SK-N-SH treated with all-trans-retinoic acid at 6 μM for 48 hours (cell line): ENCODE measurements around the gene ZNF511.

ENCODE experiments used
- ATAC-seq: fragments of 200-7000 bp; cut with Tn5 transposase; 3 replicates; pipeline ENCODE4 v1.9.1; 2020; ENCODE audit warnings: mild to moderate bottlenecking, moderate library complexity
- ARNTL ChIP-seq: fragments of 450-650 bp; formaldehyde crosslinking; IDR thresholded peaks from 2 replicates; pipeline ENCODE4 v1.5.0; 2020; ENCODE audit warnings: low read depth, mild to moderate bottlenecking, moderate library complexity, borderline replicate concordance
- BACH2 ChIP-seq: fragments of 250-450 bp; sonication (Bioruptor Pico); IDR thresholded peaks from 2 replicates; pipeline ENCODE4 v1.9.0; 2021; ENCODE audit warnings: mild to moderate bottlenecking, borderline replicate concordance
- CREB5 ChIP-seq: fragments of 250-450 bp; sonication (Bioruptor Pico); IDR thresholded peaks from 2 replicates; pipeline ENCODE4 v1.5.1; 2020; ENCODE audit warnings: low read depth, mild to moderate bottlenecking, moderate library complexity
- CSDC2 ChIP-seq: fragments of 250-450 bp; sonication (Bioruptor Pico); IDR thresholded peaks from 2 replicates; pipeline ENCODE4 v1.5.0; 2020; ENCODE audit warnings: mild to moderate bottlenecking, moderate library complexity
- CSRNP3 ChIP-seq: fragments of 250-450 bp; sonication (Bioruptor Pico); IDR thresholded peaks from 2 replicates; pipeline ENCODE4 v1.5.1; 2021; ENCODE audit warnings: mild to moderate bottlenecking, moderate library complexity
- ESRRG ChIP-seq: fragments of 250-450 bp; sonication (Bioruptor Pico); IDR thresholded peaks from 2 replicates; pipeline ENCODE4 v1.6.1; 2021; ENCODE audit warnings: mild to moderate bottlenecking
- GLIS3 ChIP-seq: fragments of 250-450 bp; sonication (Bioruptor Pico); IDR thresholded peaks from 2 replicates; pipeline ENCODE4 v1.5.0; 2020; ENCODE audit warnings: mild to moderate bottlenecking, moderate library complexity
- ISL1 ChIP-seq: fragments of 250-450 bp; sonication (Bioruptor Pico); IDR thresholded peaks from 2 replicates; pipeline ENCODE4 v2.1.2; 2022; ENCODE audit warnings: mild to moderate bottlenecking, moderate library complexity
- OSR1 ChIP-seq: fragments of 250-450 bp; sonication (Bioruptor Pico); IDR thresholded peaks from 2 replicates; pipeline ENCODE4 v1.8.0; 2022; ENCODE audit warnings: moderate library complexity, mild to moderate bottlenecking, inconsistent platforms
- PATZ1 ChIP-seq: fragments of 250-450 bp; sonication (Bioruptor Pico); IDR thresholded peaks from 2 replicates; pipeline ENCODE4 v1.8.0; 2020; ENCODE audit warnings: mild to moderate bottlenecking, moderate library complexity, borderline replicate concordance
- POU6F1 ChIP-seq: fragments of 250-450 bp; sonication (Bioruptor Pico); IDR thresholded peaks from 2 replicates; pipeline ENCODE4 v1.8.0; 2021; ENCODE audit warnings: low read depth, mild to moderate bottlenecking, moderate library complexity, borderline replicate concordance
- PPARA ChIP-seq: fragments of 250-450 bp; sonication (Bioruptor Pico); IDR thresholded peaks from 2 replicates; pipeline ENCODE4 v1.5.0; 2020; ENCODE audit warnings: mild to moderate bottlenecking, borderline replicate concordance
- RARB ChIP-seq: fragments of 250-450 bp; sonication (Bioruptor Pico); IDR thresholded peaks from 2 replicates; pipeline ENCODE4 v1.8.0; 2021; ENCODE audit warnings: mild to moderate bottlenecking, moderate library complexity
- SNAI2 ChIP-seq: fragments of 250-450 bp; sonication (Bioruptor Pico); IDR thresholded peaks from 2 replicates; pipeline ENCODE4 v1.5.0; 2020; ENCODE audit warnings: mild to moderate bottlenecking, moderate library complexity
- TCF4 ChIP-seq: fragments of 250-450 bp; sonication (Bioruptor Pico); IDR thresholded peaks from 2 replicates; pipeline ENCODE4 v1.8.0; 2021; ENCODE audit warnings: mild to moderate bottlenecking, moderate library complexity, borderline replicate concordance
- TSHZ2 ChIP-seq: fragments of 250-450 bp; sonication (Bioruptor Pico); IDR thresholded peaks from 2 replicates; pipeline ENCODE4 v1.5.0; 2020; ENCODE audit warnings: mild to moderate bottlenecking, moderate library complexity
- ZC3H10 ChIP-seq: fragments of 250-450 bp; sonication (Bioruptor Pico); IDR thresholded peaks from 2 replicates; pipeline ENCODE4 v1.5.1; 2021; ENCODE audit warnings: mild to moderate bottlenecking, moderate library complexity
- ZFP3 ChIP-seq: fragments of 250-450 bp; sonication (Bioruptor Pico); IDR thresholded peaks from 2 replicates; pipeline ENCODE4 v1.5.0; 2020; ENCODE audit warnings: mild to moderate bottlenecking, moderate library complexity
- ZFP30 ChIP-seq: fragments of 450-650 bp; formaldehyde crosslinking; IDR thresholded peaks from 2 replicates; pipeline ENCODE4 v1.5.0; 2022; ENCODE audit warnings: mild to moderate bottlenecking, moderate library complexity
- ZNF70 ChIP-seq: fragments of 450-650 bp; formaldehyde crosslinking; IDR thresholded peaks from 2 replicates; pipeline ENCODE4 v1.5.0; 2020; ENCODE audit warnings: mild to moderate bottlenecking, moderate library complexity
- ZNF8 ChIP-seq: fragments of 450-650 bp; formaldehyde crosslinking; IDR thresholded peaks from 2 replicates; pipeline ENCODE4 v1.5.0; 2020; ENCODE audit warnings: mild to moderate bottlenecking, moderate library complexity

ZNF511 gene

GRCh38 chr10:133277993-133278576, 30.6 kb upstream of the ZNF511 start:
- ATAC-seq = no peak
- TF ChIP-seq BACH2 (no peak), RARB (CRISPR knock-in tag) (no peak), ESRRG (CRISPR knock-in tag) (no peak), ZNF8 (CRISPR knock-in tag) (no peak), OSR1 (CRISPR knock-in tag) (no peak), ISL1 (CRISPR knock-in tag) (no peak), ZC3H10 (CRISPR knock-in tag) (no peak), PATZ1 (CRISPR knock-in tag) (no peak), SNAI2 (CRISPR knock-in tag) (no peak), CSDC2 (no peak), GLIS3 (CRISPR knock-in tag) (no peak), PPARA (CRISPR knock-in tag) (no peak), CSRNP3 (CRISPR knock-in tag) (no peak), POU6F1 (CRISPR knock-in tag) (no peak), ARNTL (no peak), TCF4 (CRISPR knock-in tag) (no peak), ZNF70 (CRISPR knock-in tag) (no peak), ZFP3 (CRISPR knock-in tag) (no peak)

GRCh38 chr10:133278577-133279265, 30.0 kb upstream of the ZNF511 start:
- TF ChIP-seq GLIS3 (CRISPR knock-in tag) (no peak), CREB5 (CRISPR knock-in tag) (no peak), BACH2 (no peak)

GRCh38 chr10:133279326-133280226, 29.1 kb upstream of the ZNF511 start:
- ATAC-seq = no peak
- TF ChIP-seq CREB5 (CRISPR knock-in tag) (no peak), ZC3H10 (CRISPR knock-in tag) (no peak), TCF4 (CRISPR knock-in tag) (no peak), TSHZ2 (CRISPR knock-in tag) (no peak), ESRRG (CRISPR knock-in tag) (no peak), SNAI2 (CRISPR knock-in tag) (no peak), OSR1 (CRISPR knock-in tag) (no peak), ISL1 (CRISPR knock-in tag) (no peak), GLIS3 (CRISPR knock-in tag) (no peak), ZFP30 (CRISPR knock-in tag) (no peak), CSDC2 (no peak), PPARA (CRISPR knock-in tag) (no peak), RARB (CRISPR knock-in tag) (no peak)

More at GRCh38 chr10:133278577-133279265, 30.0 kb upstream of the ZNF511 start:
- ATAC-seq = no peak
